ENCODE results near the gene LDAH. TPM values are rescaled to one million over a fixed set of nuclear protein-coding genes. Genes with fewer than 3 reads are reported as not detected.

Gene LDAH
- total RNA-seq, 1 experiment from 2014 or later = 17.2 TPM

DNA sequence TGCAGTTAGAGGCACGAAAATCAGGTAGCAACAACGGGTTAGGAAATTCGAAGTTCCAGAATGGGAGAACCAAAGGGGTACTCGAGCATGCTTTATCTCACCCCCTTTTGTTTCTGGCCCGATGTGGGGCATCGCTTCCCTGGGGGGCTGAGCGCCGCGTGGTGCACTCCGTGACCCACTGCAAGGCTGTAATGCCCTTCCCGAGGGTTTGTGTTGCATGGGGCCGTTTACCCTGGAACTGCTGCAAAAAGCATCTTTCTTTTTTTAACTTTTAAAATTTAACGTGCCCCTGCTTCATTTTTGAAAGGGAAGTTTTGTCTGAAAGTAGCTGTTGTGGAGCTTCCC, 151.2 kb downstream of the LDAH start:
- BruUV-seq (replicated peaks) = no TSS peak
- no peak for DNase-seq (ENCODE audit: low read depth, low spot score)
- H3K27ac ChIP-seq (ENCODE audit: low read length) = no peak overlapping the region
- no peak overlapping the region for H3K4me3 ChIP-seq (ENCODE audit: low read depth in 2 of 2, low read length in 2 of 2)
- TF ChIP-seq, protein P1, sequence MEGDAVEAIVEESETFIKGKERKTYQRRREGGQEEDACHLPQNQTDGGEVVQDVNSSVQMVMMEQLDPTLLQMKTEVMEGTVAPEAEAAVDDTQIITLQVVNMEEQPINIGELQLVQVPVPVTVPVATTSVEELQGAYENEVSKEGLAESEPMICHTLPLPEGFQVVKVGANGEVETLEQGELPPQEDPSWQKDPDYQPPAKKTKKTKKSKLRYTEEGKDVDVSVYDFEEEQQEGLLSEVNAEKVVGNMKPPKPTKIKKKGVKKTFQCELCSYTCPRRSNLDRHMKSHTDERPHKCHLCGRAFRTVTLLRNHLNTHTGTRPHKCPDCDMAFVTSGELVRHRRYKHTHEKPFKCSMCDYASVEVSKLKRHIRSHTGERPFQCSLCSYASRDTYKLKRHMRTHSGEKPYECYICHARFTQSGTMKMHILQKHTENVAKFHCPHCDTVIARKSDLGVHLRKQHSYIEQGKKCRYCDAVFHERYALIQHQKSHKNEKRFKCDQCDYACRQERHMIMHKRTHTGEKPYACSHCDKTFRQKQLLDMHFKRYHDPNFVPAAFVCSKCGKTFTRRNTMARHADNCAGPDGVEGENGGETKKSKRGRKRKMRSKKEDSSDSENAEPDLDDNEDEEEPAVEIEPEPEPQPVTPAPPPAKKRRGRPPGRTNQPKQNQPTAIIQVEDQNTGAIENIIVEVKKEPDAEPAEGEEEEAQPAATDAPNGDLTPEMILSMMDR (IDR thresholded peaks at IDR 0.05) = no peak
- no peak for TF ChIP-seq SIN3A (IDR thresholded peaks at IDR 0.05; ENCODE audit: borderline replicate concordance, insufficient read depth, low read depth, low read length)
- TF ChIP-seq POLR2AphosphoS5 (IDR thresholded peaks at IDR 0.05; ENCODE audit: low read depth, low read length) = no peak
- TF ChIP-seq, protein P2, sequence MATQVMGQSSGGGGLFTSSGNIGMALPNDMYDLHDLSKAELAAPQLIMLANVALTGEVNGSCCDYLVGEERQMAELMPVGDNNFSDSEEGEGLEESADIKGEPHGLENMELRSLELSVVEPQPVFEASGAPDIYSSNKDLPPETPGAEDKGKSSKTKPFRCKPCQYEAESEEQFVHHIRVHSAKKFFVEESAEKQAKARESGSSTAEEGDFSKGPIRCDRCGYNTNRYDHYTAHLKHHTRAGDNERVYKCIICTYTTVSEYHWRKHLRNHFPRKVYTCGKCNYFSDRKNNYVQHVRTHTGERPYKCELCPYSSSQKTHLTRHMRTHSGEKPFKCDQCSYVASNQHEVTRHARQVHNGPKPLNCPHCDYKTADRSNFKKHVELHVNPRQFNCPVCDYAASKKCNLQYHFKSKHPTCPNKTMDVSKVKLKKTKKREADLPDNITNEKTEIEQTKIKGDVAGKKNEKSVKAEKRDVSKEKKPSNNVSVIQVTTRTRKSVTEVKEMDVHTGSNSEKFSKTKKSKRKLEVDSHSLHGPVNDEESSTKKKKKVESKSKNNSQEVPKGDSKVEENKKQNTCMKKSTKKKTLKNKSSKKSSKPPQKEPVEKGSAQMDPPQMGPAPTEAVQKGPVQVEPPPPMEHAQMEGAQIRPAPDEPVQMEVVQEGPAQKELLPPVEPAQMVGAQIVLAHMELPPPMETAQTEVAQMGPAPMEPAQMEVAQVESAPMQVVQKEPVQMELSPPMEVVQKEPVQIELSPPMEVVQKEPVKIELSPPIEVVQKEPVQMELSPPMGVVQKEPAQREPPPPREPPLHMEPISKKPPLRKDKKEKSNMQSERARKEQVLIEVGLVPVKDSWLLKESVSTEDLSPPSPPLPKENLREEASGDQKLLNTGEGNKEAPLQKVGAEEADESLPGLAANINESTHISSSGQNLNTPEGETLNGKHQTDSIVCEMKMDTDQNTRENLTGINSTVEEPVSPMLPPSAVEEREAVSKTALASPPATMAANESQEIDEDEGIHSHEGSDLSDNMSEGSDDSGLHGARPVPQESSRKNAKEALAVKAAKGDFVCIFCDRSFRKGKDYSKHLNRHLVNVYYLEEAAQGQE (IDR thresholded peaks at IDR 0.05; ENCODE audit: insufficient read depth in 1 of 2, low read depth in 2 of 2, low read length in 1 of 2) = no peak
- TF ChIP-seq TCF7L2 (IDR thresholded peaks at IDR 0.05; ENCODE audit: low read depth, low read length) = no peak
- H3K4me1 ChIP-seq (ENCODE audit: control insufficient read depth, insufficient read depth, low read length) = no peaks in the 10 kb centered on the region
- intact Hi-C loops (cut with micrococcal nuclease; ENCODE audit: unreplicated experiment) (no loop called here), in situ Hi-C loops (cut with HindIII; ENCODE audit: low pct_unique_long_range_greater_than_20kb, low sequenced_read_pairs) (no loop called here)
- no peaks in the 10 kb centered on the region; the same call in 1 of the 2 replicates for H3K27me3 ChIP-seq (ENCODE audit: control insufficient read depth, insufficient read depth, low read length)
- H3K36me3 ChIP-seq (ENCODE audit: control insufficient read depth, insufficient read depth, low read length) = no peaks in the 10 kb centered on the region
- H3K9me3 ChIP-seq (ENCODE audit: control insufficient read depth, insufficient read depth, low read depth, low read length) = no peaks in the 10 kb centered on the region
- ChIA-PET CTCF (no interaction called here), POLR2A (no interaction called here)
- no peak for ATAC-seq

DNA sequence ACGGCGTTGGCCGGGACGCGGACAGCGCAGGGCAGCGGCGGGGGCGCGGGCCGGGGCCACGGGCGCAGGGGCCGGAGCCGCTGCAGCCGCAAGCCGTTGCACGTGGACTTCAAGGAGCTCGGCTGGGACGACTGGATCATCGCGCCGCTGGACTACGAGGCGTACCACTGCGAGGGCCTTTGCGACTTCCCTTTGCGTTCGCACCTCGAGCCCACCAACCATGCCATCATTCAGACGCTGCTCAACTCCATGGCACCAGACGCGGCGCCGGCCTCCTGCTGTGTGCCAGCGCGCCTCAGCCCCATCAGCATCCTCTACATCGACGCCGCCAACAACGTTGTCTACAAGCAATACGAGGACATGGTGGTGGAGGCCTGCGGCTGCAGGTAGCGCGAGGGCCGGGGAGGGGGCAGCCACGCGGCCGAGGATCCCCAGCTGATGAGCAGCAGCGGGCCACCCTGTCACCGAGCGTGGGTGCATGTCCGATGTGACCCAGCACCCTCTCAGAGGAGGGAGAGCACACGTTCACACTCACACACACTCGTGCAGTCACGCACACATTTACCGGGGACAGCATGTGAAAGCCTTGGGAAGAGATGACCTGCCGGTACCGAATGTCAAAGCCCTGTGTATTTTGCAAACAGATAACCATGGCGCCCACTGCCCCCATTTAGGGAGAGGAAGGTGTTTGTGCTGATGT, 151.7 kb downstream of the LDAH start:
- Histone ChIP-seq H3K36me3 (ENCODE audit: control insufficient read depth, insufficient read depth, low read length) (no peaks in the 10 kb centered on the region), H3K9me3 (ENCODE audit: control insufficient read depth, insufficient read depth, low read depth, low read length) (no peaks in the 10 kb centered on the region), H3K27ac (ENCODE audit: low read length) (no peak overlapping the region), H3K4me3 (ENCODE audit: low read depth in 2 of 2, low read length in 2 of 2) (no peak overlapping the region), H3K27me3 (ENCODE audit: control insufficient read depth, insufficient read depth, low read length) (no peaks in the 10 kb centered on the region; the same call in 1 of the 2 replicates), H3K4me1 (ENCODE audit: control insufficient read depth, insufficient read depth, low read length) (no peaks in the 10 kb centered on the region)
- in situ Hi-C loops (cut with HindIII; ENCODE audit: low pct_unique_long_range_greater_than_20kb, low sequenced_read_pairs) (no loop called here), intact Hi-C loops (cut with micrococcal nuclease; ENCODE audit: unreplicated experiment) (no loop called here)
- TF ChIP-seq TCF7L2 (IDR thresholded peaks at IDR 0.05; ENCODE audit: low read depth, low read length) = no peak
- TF ChIP-seq, protein P1 (IDR thresholded peaks at IDR 0.05) = no peak
- TF ChIP-seq SIN3A (IDR thresholded peaks at IDR 0.05; ENCODE audit: borderline replicate concordance, insufficient read depth, low read depth, low read length) = no peak
- no peak for TF ChIP-seq POLR2AphosphoS5 (IDR thresholded peaks at IDR 0.05; ENCODE audit: low read depth, low read length)
- TF ChIP-seq, protein P2 (IDR thresholded peaks at IDR 0.05; ENCODE audit: insufficient read depth in 1 of 2, low read depth in 2 of 2, low read length in 1 of 2) = no peak
- ChIA-PET POLR2A (no interaction called here), CTCF (no interaction called here)
- DNase-seq (ENCODE audit: low read depth, low spot score) (no peak), ATAC-seq (no peak)
- BruUV-seq (replicated peaks) = no TSS peak

Measured in Panc1 (cell line).